ENCODE measurements around the gene CCDC63. TPM values are rescaled to one million over a fixed set of nuclear protein-coding genes. Genes with fewer than 3 reads are reported as not detected.

Gene CCDC63
- total and polyA plus RNA-seq, 2 donors (not counting 1 experiment from before 2014, with no cell fraction given): not detected

GRCh38 chr12:110901401-110901800, 54.6 kb downstream of the CCDC63 start:
- no peak for DNase-seq (ENCODE audit: low read depth in 2 of 2)
- H3K4me3 ChIP-seq (replicated peaks in 1 of 4; ENCODE audit: control extremely low read depth in 1 of 4, insufficient read depth in 1 of 4, low read depth in 3 of 4, low read length in 4 of 4): no peak overlapping the region
- no peaks in the 10 kb centered on the region for H3K9me3 ChIP-seq (ENCODE audit: control insufficient read depth, insufficient read depth, low read depth, low read length)
- no peaks in the 10 kb centered on the region for H3K36me3 ChIP-seq (ENCODE audit: control insufficient read depth, insufficient read depth, low read length)
- TF ChIP-seq EZH2 (IDR thresholded peaks at IDR 0.05; ENCODE audit: low read length, missing control alignments): no peak
- no peak for TF ChIP-seq CTCF (conservative IDR thresholded peaks at IDR 0.05 in 1 of 2, IDR thresholded peaks at IDR 0.05 in 1 of 2; ENCODE audit: low read depth in 1 of 2, low read length in 2 of 2)
- no peak overlapping the region for H3K9ac ChIP-seq (ENCODE audit: insufficient read depth, low read length)
- no peak overlapping the region for H2AFZ ChIP-seq (ENCODE audit: low read length)
- H4K20me1 ChIP-seq (ENCODE audit: control insufficient read depth, extremely low read depth, insufficient read depth, low read length): no peaks in the 10 kb centered on the region
- H3K4me2 ChIP-seq (ENCODE audit: extremely low read depth, insufficient read depth, low read length): no peak overlapping the region
- H3K79me2 ChIP-seq (ENCODE audit: control insufficient read depth, insufficient read depth, low read length): no peaks in the 10 kb centered on the region
- no peak overlapping the region for H3K27ac ChIP-seq (ENCODE audit: insufficient read depth, low read length)
- no peaks in the 10 kb centered on the region for H3K27me3 ChIP-seq (ENCODE audit: control insufficient read depth, insufficient read depth, low read length)
- H3K4me1 ChIP-seq (ENCODE audit: control insufficient read depth, extremely low read depth, insufficient read depth, low read length): no peaks in the 10 kb centered on the region

GRCh38 chr12:110903511-110903910, 56.7 kb downstream of the CCDC63 start:
- Histone ChIP-seq H3K4me1 (ENCODE audit: control insufficient read depth, extremely low read depth, insufficient read depth, low read length) (no peaks in the 10 kb centered on the region), H3K9ac (ENCODE audit: insufficient read depth, low read length) (no peak overlapping the region), H3K79me2 (ENCODE audit: control insufficient read depth, insufficient read depth, low read length) (no peaks in the 10 kb centered on the region), H2AFZ (ENCODE audit: low read length) (no peak overlapping the region), H3K36me3 (ENCODE audit: control insufficient read depth, insufficient read depth, low read length) (no peaks in the 10 kb centered on the region), H3K4me2 (ENCODE audit: extremely low read depth, insufficient read depth, low read length) (no peak overlapping the region), H3K27me3 (ENCODE audit: control insufficient read depth, insufficient read depth, low read length) (no peaks in the 10 kb centered on the region), H3K9me3 (ENCODE audit: control insufficient read depth, insufficient read depth, low read depth, low read length) (no peaks in the 10 kb centered on the region), H4K20me1 (ENCODE audit: control insufficient read depth, extremely low read depth, insufficient read depth, low read length) (no peaks in the 10 kb centered on the region), H3K27ac (ENCODE audit: insufficient read depth, low read length) (no peak overlapping the region), H3K4me3 (replicated peaks in 1 of 4; ENCODE audit: control extremely low read depth in 1 of 4, insufficient read depth in 1 of 4, low read depth in 3 of 4, low read length in 4 of 4) (no peak overlapping the region)
- TF ChIP-seq CTCF (conservative IDR thresholded peaks at IDR 0.05 in 1 of 2, IDR thresholded peaks at IDR 0.05 in 1 of 2; ENCODE audit: low read depth in 1 of 2, low read length in 2 of 2) (no peak), EZH2 (IDR thresholded peaks at IDR 0.05; ENCODE audit: low read length, missing control alignments) (no peak)
- DNase-seq (ENCODE audit: low read depth in 2 of 2): no peak

- Histone ChIP-seq H3K4me1 (ENCODE audit: control insufficient read depth, extremely low read depth, insufficient read depth, low read length) (no peaks in the 10 kb centered on the region), H3K9ac (ENCODE audit: insufficient read depth, low read length) (no peak overlapping the region), H3K4me3 (replicated peaks in 1 of 4; ENCODE audit: control extremely low read depth in 1 of 4, insufficient read depth in 1 of 4, low read depth in 3 of 4, low read length in 4 of 4) (no peak overlapping the region), H3K4me2 (ENCODE audit: extremely low read depth, insufficient read depth, low read length) (no peak overlapping the region), H3K27ac (ENCODE audit: insufficient read depth, low read length) (no peak overlapping the region), H3K27me3 (ENCODE audit: control insufficient read depth, insufficient read depth, low read length) (no peaks in the 10 kb centered on the region), H3K9me3 (ENCODE audit: control insufficient read depth, insufficient read depth, low read depth, low read length) (no peaks in the 10 kb centered on the region), H4K20me1 (ENCODE audit: control insufficient read depth, extremely low read depth, insufficient read depth, low read length) (no peaks in the 10 kb centered on the region), H3K79me2 (ENCODE audit: control insufficient read depth, insufficient read depth, low read length) (no peaks in the 10 kb centered on the region), H2AFZ (ENCODE audit: low read length) (no peak overlapping the region), H3K36me3 (ENCODE audit: control insufficient read depth, insufficient read depth, low read length) (no peaks in the 10 kb centered on the region)
- DNase-seq (ENCODE audit: low read depth in 2 of 2): no peak
- no peak for TF ChIP-seq CTCF (conservative IDR thresholded peaks at IDR 0.05 in 1 of 2, IDR thresholded peaks at IDR 0.05 in 1 of 2; ENCODE audit: low read depth in 1 of 2, low read length in 2 of 2)
- no peak for TF ChIP-seq EZH2 (IDR thresholded peaks at IDR 0.05; ENCODE audit: low read length, missing control alignments)
Observed at GRCh38 chr12:110906083-110906482, 59.3 kb downstream of the CCDC63 start.

Data from fibroblast of lung (primary cell).